Lower leg skin (tissue), 4 donors: ENCODE results near the gene ACADVL. TPM values are rescaled to one million over a fixed set of nuclear protein-coding genes. Genes with fewer than 3 reads are reported as not detected.
"Not testable (repeated sequence)": the region's sequence is repeated elsewhere in the genome, so short reads cannot be mapped to it uniquely, and the experiment has no call there.

Experiments used
- DNase-seq, 2 donors: peaks; one replicate each; pipeline ENCODE4 v3.0.0-alpha.2; 2019; ENCODE audit warnings: low spot score in 2 of 2
- H3K4me3 ChIP-seq: fragments of 200-600 bp; sonication (generic); 2 replicates; pipeline ENCODE4 v1.5.1; 2017; ENCODE audit warnings: mild to moderate bottlenecking, low read depth; ENCODE audit not compliant: poor library complexity, severe bottlenecking
- POLR2A ChIP-seq, 2 donors: fragments of 450-650 bp; IDR thresholded peaks; one replicate each; pipeline ENCODE4 v1.6.1; 2016 to 2017; ENCODE audit warnings: antibody characterized with exemption in 2 of 2, mild to moderate bottlenecking in 1 of 2, moderate library complexity in 1 of 2
- WGBS, 2 donors: methylation state at CpG; one replicate each; pipeline ENCODE4 v1.1.5; 2018; 5-methylcytosine and 5-hydroxymethylcytosine counted together
- intact Hi-C: fragments of 100-400 bp; cut with DNase I; formaldehyde crosslinking; loops from one replicate; pipeline ENCODE4 v1.15.0; 2023; ENCODE audit warnings: low total_unique reads
- total RNA-seq, 4 donors: library from RNA; depleted of rRNA; stranded (reverse); fragments of >200 nt; gene quantifications; one replicate each; pipeline ENCODE4 v1.1.0, GENCODE V29; 2016
- TF ChIP-seq, protein P1 (sequence below), 3 donors: fragments of 450-650 bp; IDR thresholded peaks; one replicate each; pipeline ENCODE4 v1.5.1; 2016; ENCODE audit warnings: antibody characterized with exemption in 3 of 3, mild to moderate bottlenecking in 3 of 3, moderate library complexity in 2 of 3

Gene ACADVL
- total RNA-seq, 4 donors from 2014 or later, result 703 to 1,179 (median 863) TPM

DNA sequence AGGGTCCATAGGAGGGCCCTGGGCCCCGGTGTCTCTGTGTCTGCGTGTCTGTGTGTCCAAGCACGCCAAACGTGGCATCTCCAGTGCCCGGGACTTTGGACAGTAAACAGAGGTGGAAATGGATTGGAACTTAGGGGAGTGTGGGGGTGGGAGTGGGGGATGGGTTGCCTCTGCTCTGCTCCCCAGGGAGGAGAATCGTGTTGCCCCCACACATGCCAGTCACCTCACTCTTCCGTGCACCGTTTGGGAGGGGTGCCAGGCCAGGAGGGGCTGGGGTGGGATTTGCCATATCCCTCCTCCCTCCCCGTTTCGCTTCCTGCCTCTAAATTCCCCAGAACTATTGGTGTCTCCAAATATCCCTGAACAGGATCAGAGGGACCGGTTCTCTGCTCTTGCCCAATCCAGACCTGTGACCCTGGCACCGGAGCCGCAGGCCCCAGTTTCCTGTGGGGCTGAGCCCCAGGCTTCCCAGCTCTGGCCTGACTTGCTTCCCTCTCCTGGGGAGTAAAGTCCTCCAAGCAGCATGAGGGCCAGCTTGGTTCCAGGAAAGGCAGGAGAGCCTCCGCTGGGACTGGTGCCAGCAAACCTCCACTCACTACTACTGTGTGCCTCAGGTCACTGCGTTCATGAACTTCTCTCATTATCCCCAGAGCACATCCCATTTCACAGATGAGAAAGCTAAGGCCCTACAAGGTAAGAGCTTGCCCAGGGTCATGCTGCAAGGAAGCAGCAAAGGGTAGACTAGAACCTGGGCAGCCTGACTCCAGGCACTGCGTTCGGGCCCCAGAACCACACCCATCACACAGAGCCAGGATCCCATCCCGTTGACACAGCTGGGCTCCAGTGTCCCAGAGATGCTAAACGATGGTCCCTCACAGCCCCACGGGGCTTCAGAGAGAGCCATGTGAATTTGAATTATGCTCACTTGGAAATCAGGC, 40.2 kb upstream of the ACADVL start, which contains the start of gene ASGR1:
TSS of gene ASGR1 (minus strand) at position 54 of the 938 bp plus-strand sequence. CDS start 807 bp downstream, outside the sequence.
- DNase-seq, result no peak
- 53 to 62% methylated on average over 19 to 20 of the region's 20 CpGs for WGBS, 2 donors
- no peak within 1 kb of the TSS for H3K4me3 ChIP-seq
- intact Hi-C loops, result no loop called here
- TF ChIP-seq, protein P1, sequence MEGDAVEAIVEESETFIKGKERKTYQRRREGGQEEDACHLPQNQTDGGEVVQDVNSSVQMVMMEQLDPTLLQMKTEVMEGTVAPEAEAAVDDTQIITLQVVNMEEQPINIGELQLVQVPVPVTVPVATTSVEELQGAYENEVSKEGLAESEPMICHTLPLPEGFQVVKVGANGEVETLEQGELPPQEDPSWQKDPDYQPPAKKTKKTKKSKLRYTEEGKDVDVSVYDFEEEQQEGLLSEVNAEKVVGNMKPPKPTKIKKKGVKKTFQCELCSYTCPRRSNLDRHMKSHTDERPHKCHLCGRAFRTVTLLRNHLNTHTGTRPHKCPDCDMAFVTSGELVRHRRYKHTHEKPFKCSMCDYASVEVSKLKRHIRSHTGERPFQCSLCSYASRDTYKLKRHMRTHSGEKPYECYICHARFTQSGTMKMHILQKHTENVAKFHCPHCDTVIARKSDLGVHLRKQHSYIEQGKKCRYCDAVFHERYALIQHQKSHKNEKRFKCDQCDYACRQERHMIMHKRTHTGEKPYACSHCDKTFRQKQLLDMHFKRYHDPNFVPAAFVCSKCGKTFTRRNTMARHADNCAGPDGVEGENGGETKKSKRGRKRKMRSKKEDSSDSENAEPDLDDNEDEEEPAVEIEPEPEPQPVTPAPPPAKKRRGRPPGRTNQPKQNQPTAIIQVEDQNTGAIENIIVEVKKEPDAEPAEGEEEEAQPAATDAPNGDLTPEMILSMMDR (IDR thresholded peaks at IDR 0.05), result no peak
- TF ChIP-seq POLR2A (IDR thresholded peaks at IDR 0.05), result no peak

DNA sequence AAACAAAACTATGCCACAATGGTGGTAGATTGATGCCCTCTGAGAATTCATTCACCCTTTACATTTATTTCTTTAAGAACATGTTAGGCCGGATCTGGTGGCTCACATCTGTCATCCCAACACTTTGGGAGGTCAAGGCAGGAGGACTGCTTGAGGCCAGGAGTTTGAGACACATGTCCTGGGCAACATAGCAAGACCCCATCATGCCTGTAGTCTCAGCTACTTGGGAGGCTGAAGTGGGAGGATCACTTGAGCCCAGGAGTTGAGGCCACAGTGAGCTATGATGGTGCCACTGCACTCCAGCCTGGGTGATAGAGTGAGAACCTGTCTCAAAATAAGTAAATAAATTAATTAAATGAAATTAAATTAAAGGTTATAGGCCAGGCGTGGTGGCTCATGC, 37.6 kb upstream of the ACADVL start:
- intact Hi-C loops, DNase-seq, H3K4me3 ChIP-seq: not testable (repeated sequence)
- WGBS, 2 donors, result 96 to 100% methylated on average over 2 of the region's 2 CpGs

DNA sequence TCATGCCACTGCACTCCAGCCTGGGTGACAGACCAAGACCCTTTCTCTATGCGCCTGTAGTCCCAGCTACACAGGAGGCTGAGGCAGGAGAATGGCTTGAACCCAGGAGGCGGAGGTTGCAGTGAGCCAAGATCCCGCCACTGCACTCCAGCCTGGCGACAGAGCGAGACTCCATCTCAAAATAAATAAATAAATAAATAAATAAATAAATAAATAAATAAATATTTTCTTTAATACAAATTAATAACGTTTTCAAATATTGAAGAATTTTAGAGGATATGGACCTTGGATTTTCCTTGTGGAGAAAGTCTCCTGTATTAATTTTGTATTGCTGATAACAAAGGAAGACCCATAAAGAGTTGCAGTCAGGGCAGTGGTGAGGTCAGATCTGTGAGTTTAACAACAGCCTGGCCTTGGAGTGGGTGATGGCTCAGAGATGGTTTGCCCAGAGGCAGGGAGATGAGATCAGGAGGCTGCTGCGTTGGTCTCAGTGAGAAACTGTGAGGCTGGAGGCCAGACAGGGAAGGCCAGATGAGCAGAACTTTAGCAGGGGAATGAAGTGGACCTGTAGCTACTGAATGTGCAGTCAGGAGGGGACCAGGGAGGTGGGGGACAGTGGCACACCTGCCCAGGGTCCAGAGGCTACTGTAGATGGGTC, 36.2 kb upstream of the ACADVL start:
- TF ChIP-seq POLR2A (IDR thresholded peaks at IDR 0.05), result no peak
- TF ChIP-seq, protein P1 (IDR thresholded peaks at IDR 0.05), result no peak
- no peak for DNase-seq
- H3K4me3 ChIP-seq, result no peak overlapping the region
- 79 to 86% methylated on average over 7 of the region's 7 CpGs for WGBS, 2 donors
- intact Hi-C loops, result no loop called here

DNA sequence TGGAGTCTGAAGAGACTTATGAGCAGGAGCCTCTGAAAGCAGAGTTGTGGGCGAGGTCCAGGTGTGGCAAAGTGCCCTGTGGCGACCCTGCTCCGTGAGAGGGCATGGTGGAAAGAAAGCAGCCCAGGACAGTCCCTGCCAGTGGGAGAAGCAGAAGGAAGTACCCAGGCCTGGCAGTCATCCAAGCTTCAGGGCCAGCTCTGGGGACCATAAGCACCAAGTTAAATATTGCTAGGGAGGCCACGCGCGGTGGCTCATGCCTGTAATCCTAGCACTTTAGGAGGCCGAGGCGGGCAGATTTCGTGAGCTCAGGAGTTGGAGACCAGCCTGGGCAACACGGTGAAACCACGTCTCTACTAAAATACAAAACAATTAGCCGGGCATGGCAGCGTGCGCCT, 35.6 kb upstream of the ACADVL start:
- intact Hi-C loops, result no loop called here
- DNase-seq, result peak in 1 of 2 donors; percentile 27
- WGBS, 2 donors, result 73 to 80% methylated on average over 14 of the region's 14 CpGs
- TF ChIP-seq, protein P1 (IDR thresholded peaks at IDR 0.05), result no peak
- no peak for TF ChIP-seq POLR2A (IDR thresholded peaks at IDR 0.05)
- no peak overlapping the region for H3K4me3 ChIP-seq

DNA sequence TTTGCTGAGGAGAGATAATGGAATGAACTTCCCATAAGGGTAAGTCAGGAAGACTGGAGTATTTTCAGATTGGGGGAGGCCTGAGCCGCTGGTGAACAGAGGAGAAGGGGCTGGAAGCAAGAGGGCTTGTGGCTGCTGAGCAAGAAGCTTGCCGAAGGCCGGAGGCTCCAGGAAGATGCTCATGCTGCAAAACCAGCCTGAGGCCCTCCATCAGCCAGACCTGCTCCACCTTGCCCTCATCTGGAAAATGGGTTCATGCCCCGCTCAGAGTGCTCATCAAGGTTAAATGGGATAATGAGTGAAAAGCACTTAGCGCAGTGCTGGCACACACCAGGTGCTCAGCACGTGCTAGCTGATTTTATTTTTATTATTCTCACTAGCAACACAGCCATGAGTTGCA, 35.1 kb upstream of the ACADVL start:
- TF ChIP-seq, protein P1 (IDR thresholded peaks at IDR 0.05), result no peak
- TF ChIP-seq POLR2A (IDR thresholded peaks at IDR 0.05), result no peak
- intact Hi-C loops, result no loop called here
- H3K4me3 ChIP-seq, result no peak overlapping the region
- no peak for DNase-seq
- 81 to 87% methylated on average over 6 of the region's 6 CpGs for WGBS, 2 donors

DNA sequence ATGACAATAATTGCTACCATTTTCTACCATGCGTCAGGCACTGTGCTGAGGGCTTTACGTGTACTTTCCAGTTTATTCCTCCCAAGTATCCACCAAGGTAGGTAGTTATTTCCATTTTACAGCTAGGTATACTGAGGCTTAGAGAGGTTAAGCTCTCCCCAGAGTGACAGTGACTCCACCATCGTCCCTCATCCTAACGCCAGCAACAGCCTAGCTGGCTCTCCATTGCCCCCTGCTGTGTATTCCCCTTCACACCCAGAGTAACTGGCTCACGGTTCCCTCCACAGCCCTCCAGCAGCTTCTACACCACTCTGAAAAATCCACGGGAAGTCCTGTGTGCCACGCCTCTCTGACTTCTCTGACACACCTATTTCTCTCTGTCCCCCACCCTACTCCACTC, 33.5 kb upstream of the ACADVL start:
- WGBS, 2 donors, result 59 to 70% methylated on average over 7 of the region's 7 CpGs
- no peak overlapping the region for H3K4me3 ChIP-seq
- intact Hi-C loops, result no loop called here
- TF ChIP-seq, protein P1 (IDR thresholded peaks at IDR 0.05), result no peak
- no peak for TF ChIP-seq POLR2A (IDR thresholded peaks at IDR 0.05)
- no peak for DNase-seq
